SJSA1 (cell line): Measurements from ENCODE around the gene BEGAIN. TPM values are rescaled to one million over a fixed set of nuclear protein-coding genes. Genes with fewer than 3 reads are reported as not detected.

Experiments
- DNase-seq, 2 experiments: peaks; one replicate each; pipeline ENCODE4 v3.0.0-alpha.2; 2015 to 2020; ENCODE audit warnings: low spot score in 2 of 2, low read depth in 1 of 2
- H3K27ac ChIP-seq: fragments of 250-450 bp; sonication (Bioruptor Pico); 2 replicates; pipeline ENCODE4 v1.5.1; 2020; ENCODE audit warnings: mild to moderate bottlenecking, moderate library complexity
- H3K27me3 ChIP-seq: fragments of 250-450 bp; sonication (Bioruptor Pico); replicated peaks from 2 replicates; pipeline ENCODE4 v1.5.1; 2020; ENCODE audit warnings: mild to moderate bottlenecking, moderate library complexity
- H3K36me3 ChIP-seq: fragments of 250-450 bp; sonication (Bioruptor Pico); 2 replicates; pipeline ENCODE4 v1.5.1; 2020; ENCODE audit warnings: mild to moderate bottlenecking
- H3K4me1 ChIP-seq: fragments of 250-450 bp; sonication (Bioruptor Pico); replicated peaks from 2 replicates; pipeline ENCODE4 v1.6.1; 2021; ENCODE audit warnings: mild to moderate bottlenecking
- H3K4me3 ChIP-seq: fragments of 250-450 bp; sonication (Bioruptor Pico); 2 replicates; pipeline ENCODE4 v1.5.1; 2020; ENCODE audit warnings: mild to moderate bottlenecking
- H3K9me3 ChIP-seq: fragments of 250-450 bp; sonication (Bioruptor Pico); replicated peaks from 2 replicates; pipeline ENCODE4 v1.5.1; 2020; ENCODE audit warnings: mild to moderate bottlenecking
- total RNA-seq: library from RNA; depleted of rRNA; stranded (reverse); fragments of >200 nt; shearing (Covaris generic); gene quantifications from 2 replicates; pipeline ENCODE4 v1.2.3, GENCODE V29; 2014

BEGAIN gene
- total RNA-seq, 1 experiment from 2014 or later = not detected

DNA sequence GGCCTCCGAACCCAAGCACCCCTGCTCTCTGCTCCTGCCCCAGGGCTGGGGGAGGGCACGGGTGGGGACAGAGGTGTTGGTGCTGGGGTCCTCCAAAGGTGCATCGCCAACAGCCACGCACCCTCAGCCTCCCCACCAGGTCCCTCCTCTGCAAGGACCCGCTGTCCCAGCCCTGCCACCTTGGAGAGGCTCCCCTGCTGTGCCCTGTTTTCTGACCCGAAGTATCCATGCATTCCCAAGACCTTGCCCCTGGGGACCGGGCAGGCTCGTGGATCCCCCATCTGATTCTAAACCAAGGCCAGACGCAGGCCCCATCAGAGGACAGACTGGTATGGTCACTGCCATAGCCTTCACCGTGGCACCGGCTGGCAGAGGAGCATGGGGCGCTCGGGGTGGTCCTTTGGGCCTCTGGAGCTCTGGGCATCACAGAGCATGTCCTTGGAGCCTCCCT, 22.7 kb upstream of the BEGAIN start:
- Histone ChIP-seq H3K4me1 (no peaks in the 10 kb centered on the region), H3K27me3 (no peaks in the 10 kb centered on the region; the same call in 1 of the 2 replicates), H3K9me3 (no peaks in the 10 kb centered on the region), H3K27ac (no peak overlapping the region), H3K4me3 (no peak overlapping the region), H3K36me3 (no peaks in the 10 kb centered on the region)
- DNase-seq = no peak

GRCh38 chr14:100609331-100609870, 22.2 kb upstream of the BEGAIN start:
- no peak for DNase-seq
- Histone ChIP-seq H3K9me3 (no peaks in the 10 kb centered on the region), H3K27ac (no peak overlapping the region), H3K4me1 (no peaks in the 10 kb centered on the region), H3K27me3 (no peaks in the 10 kb centered on the region; the same call in 1 of the 2 replicates), H3K4me3 (no peak overlapping the region), H3K36me3 (no peaks in the 10 kb centered on the region)

DNA sequence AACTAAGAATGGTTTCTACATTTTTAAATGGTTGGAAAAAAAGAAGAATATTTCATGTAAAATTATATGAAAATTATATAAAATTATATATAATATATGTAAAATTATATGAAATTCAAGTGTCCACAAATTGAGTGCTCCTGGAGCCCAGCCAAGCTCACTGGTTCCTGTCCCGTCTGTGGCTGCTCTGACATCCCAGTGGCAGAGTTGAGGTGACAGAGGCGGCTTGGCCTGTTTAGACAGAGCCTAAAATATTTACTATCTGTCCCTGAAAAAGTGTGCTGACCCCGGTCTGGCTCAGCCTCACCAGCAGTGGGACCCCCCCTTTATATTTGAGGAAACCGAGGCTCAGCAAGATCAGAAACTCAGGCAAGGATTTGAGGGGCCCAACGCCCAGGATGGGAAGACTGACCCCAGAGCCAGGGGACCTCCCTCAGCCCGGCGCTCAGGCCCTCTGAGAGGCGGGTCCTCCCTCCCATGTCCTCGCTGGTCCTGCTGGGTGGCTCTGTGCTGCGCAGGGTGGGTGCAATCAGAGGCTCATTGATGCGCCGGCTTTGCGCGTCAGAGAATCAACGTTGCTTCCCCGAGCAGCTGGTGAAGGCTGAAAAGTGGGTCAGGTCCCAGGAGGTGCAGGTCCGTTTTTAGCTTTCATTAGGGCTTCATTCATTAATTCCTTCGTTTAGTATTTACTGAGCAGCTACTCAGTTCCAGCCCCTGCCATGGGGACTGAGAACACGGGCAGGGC, 21.5 kb upstream of the BEGAIN start:
- no peak for DNase-seq
- no peaks in the 10 kb centered on the region for H3K4me1 ChIP-seq
- no peaks in the 10 kb centered on the region for H3K9me3 ChIP-seq
- no peak overlapping the region for H3K27ac ChIP-seq
- no peak overlapping the region for H3K4me3 ChIP-seq
- H3K27me3 ChIP-seq = no peaks in the 10 kb centered on the region; the same call in 1 of the 2 replicates
- H3K36me3 ChIP-seq = no peaks in the 10 kb centered on the region

- no peak for DNase-seq
- no peaks in the 10 kb centered on the region; the same call in 1 of the 2 replicates for H3K27me3 ChIP-seq
- no peak overlapping the region for H3K27ac ChIP-seq
- H3K4me1 ChIP-seq = no peaks in the 10 kb centered on the region
- no peaks in the 10 kb centered on the region for H3K9me3 ChIP-seq
- no peaks in the 10 kb centered on the region for H3K36me3 ChIP-seq
- H3K4me3 ChIP-seq = no peak overlapping the region
These were observed 20.8 kb upstream of the BEGAIN start for GRCh38 chr14:100608064-100608463.

DNA sequence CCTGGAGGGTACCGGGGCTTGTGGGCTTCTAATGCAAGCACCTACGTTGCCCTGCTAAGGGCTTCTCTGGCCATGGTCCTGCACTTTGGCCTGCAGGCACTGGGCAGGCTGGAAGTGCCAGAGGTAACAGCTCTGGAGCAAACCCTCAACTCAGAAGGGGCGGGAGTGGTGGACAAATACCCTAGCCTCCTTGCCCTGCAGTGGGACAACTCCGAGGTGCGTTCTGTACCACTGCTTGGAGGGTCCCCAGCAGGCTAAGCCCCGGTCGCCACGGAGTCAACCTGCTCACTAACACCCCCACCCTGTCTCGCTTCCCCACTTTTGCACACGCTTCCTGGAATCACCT, 20.4 kb upstream of the BEGAIN start:
- Histone ChIP-seq H3K9me3 (no peaks in the 10 kb centered on the region), H3K4me3 (no peak overlapping the region), H3K27ac (no peak overlapping the region), H3K27me3 (no peaks in the 10 kb centered on the region; the same call in none of the 2 replicates), H3K4me1 (no peaks in the 10 kb centered on the region), H3K36me3 (no peaks in the 10 kb centered on the region)
- no peak for DNase-seq

- no peaks in the 10 kb centered on the region; the same call in 1 of the 2 replicates for H3K9me3 ChIP-seq
- no peak overlapping the region for H3K4me3 ChIP-seq
- no peaks in the 10 kb centered on the region for H3K36me3 ChIP-seq
- H3K27me3 ChIP-seq = peaks cover 5% of the 10 kb centered on the region
- DNase-seq = no peak
- H3K27ac ChIP-seq = no peak overlapping the region
- H3K4me1 ChIP-seq = no peaks in the 10 kb centered on the region
These were observed 19.7 kb upstream of the BEGAIN start for GRCh38 chr14:100606687-100607610.

DNA sequence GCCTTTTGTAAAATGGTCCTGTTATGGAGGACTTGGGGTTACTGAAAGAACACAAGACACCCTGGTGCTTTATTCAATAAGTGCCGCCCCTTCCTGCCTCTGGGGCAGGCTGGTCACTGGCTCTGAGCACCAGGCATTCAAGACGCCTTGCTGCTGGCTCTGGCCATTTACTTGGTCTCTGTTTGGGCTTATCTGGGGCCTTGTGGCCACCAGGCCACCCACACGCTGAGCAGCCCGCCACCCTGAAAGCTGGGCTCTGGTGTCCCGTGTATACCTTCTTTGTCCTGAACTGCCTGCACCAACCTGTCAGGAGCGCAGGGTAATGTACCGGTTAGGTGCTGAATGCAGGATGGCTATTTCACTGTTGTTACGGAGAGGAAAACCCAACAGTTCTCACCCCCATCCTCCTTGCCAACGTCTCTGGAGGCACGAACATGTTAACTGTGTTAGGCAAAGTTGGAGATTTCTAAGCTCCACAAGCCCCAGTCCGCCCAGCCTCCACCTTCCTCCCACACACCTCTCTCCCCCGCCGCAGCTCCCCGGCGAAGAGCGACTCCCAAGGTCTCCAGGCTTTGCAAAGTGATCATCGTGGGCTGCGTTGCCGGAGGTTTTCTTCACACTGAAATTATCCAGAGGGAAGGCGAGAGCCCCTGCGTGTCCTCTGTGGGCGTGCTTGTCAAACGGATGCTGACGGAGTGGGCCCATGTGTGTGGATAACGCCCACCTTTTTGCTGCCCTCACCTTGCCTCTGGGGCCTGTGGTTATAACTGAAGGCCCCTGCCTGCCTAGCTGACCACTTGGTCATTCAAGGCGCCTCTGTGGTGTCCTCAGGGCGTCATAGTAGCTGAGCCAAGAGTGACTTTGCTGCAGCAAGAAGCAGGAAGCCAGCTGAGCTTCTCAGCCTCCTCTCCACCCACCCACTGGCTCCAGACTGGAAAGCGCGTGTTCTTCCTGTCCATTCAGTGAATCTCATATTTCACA, 18.8 kb upstream of the BEGAIN start:
- no peak overlapping the region for H3K4me3 ChIP-seq
- no peaks in the 10 kb centered on the region for H3K36me3 ChIP-seq
- no peaks in the 10 kb centered on the region for H3K4me1 ChIP-seq
- H3K27ac ChIP-seq = no peak overlapping the region
- no peaks in the 10 kb centered on the region; the same call in 1 of the 2 replicates for H3K9me3 ChIP-seq
- no peak for DNase-seq
- H3K27me3 ChIP-seq = peaks cover 9% of the 10 kb centered on the region

GRCh38 chr14:100605230-100605629, 18.0 kb upstream of the BEGAIN start:
- DNase-seq = no peak
- H3K27ac ChIP-seq = no peak overlapping the region
- no peaks in the 10 kb centered on the region; the same call in 1 of the 2 replicates for H3K9me3 ChIP-seq
- H3K36me3 ChIP-seq = no peaks in the 10 kb centered on the region
- H3K4me1 ChIP-seq = no peaks in the 10 kb centered on the region
- H3K4me3 ChIP-seq = no peak overlapping the region
- peaks cover 10% of the 10 kb centered on the region for H3K27me3 ChIP-seq

DNA sequence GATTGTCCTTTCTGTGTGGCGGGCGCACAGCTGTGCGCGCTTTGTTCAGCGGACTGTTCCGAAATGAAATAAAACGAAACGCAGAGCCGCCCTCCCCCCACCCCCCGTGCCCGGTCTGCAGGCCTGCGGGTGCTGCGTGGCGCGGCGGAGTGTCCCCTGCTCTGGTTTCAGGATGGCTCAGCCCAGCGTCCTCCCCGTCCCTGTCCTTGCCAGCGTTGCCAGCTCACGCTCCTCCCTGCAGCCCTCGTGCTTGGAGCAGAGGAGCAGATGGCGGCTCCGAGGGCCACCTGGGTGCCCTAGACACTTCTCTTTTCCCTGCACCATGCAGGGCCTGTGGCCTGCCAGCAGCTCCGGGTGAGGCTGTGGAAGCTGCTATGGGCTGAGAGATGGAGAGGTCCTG, 17.5 kb upstream of the BEGAIN start:
- no peaks in the 10 kb centered on the region; the same call in 1 of the 2 replicates for H3K9me3 ChIP-seq
- H3K4me1 ChIP-seq = no peaks in the 10 kb centered on the region
- H3K27me3 ChIP-seq = peaks cover 10% of the 10 kb centered on the region

GRCh38 chr14:100604121-100604501, 16.9 kb upstream of the BEGAIN start:
- peaks cover 12% of the 10 kb centered on the region for H3K27me3 ChIP-seq

More for the DNA sequence above, 17.5 kb upstream of the BEGAIN start:
- DNase-seq = no peak
- Histone ChIP-seq H3K36me3 (no peaks in the 10 kb centered on the region), H3K4me3 (no peak overlapping the region), H3K27ac (no peak overlapping the region)

DNA sequence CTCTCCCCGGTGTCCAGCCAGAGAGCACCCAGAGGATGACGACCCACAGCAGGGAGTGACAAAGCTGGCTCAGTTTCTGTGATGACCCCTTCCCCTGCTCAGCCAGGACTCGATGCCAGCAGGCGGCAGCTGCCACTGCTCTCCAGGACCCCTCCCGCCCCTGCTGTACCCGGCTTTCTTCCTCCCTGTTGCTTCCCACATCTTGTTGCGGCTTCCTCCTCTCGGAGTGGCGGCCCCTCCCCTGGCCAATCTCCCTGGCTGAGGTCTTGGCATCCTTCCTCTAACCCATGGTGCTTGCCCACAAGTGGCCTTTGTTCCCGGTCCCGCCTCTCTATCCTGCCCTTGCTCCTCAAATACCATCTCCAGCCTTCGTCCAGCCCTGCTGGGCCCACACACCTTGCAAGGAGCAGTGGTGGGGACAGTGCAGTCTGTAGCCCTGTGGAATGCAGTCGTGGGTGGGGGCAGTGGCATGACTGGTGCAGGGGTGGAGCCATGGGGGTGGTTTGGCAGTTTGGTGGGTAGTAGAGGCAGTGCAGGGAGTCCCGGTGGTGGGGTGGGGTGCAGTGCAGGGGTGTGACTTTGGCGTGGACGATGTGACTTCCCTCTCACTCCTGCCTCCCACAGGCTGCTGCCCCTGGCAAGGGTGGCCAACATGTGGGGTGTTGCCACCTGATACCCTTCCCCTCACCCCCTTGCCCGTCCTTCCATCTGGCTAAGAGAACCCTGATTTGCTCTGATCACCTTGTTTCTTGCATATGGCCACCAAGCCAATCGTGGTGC, 16.3 kb upstream of the BEGAIN start:
- Histone ChIP-seq H3K27ac (no peak overlapping the region), H3K9me3 (no peaks in the 10 kb centered on the region; the same call in 1 of the 2 replicates), H3K27me3 (peaks cover 16% of the 10 kb centered on the region), H3K4me1 (no peaks in the 10 kb centered on the region), H3K4me3 (no peak overlapping the region), H3K36me3 (no peaks in the 10 kb centered on the region)
- no peak for DNase-seq

More at GRCh38 chr14:100604121-100604501, 16.9 kb upstream of the BEGAIN start:
- Histone ChIP-seq H3K4me3 (no peak overlapping the region), H3K36me3 (no peaks in the 10 kb centered on the region), H3K4me1 (no peaks in the 10 kb centered on the region), H3K9me3 (no peaks in the 10 kb centered on the region; the same call in 1 of the 2 replicates), H3K27ac (no peak overlapping the region)
- DNase-seq = no peak

- H3K27ac ChIP-seq = no peak overlapping the region
- peaks cover 22% of the 10 kb centered on the region for H3K27me3 ChIP-seq
- DNase-seq = no peak
- H3K4me1 ChIP-seq = no peaks in the 10 kb centered on the region
- no peak overlapping the region for H3K4me3 ChIP-seq
- H3K36me3 ChIP-seq = no peaks in the 10 kb centered on the region
- H3K9me3 ChIP-seq = no peaks in the 10 kb centered on the region; the same call in 1 of the 2 replicates
These were observed 15.5 kb upstream of the BEGAIN start for GRCh38 chr14:100602621-100603230.
